Stimulated activated CD4-positive, alpha-beta T cell treated with anti-CD3 and anti-CD28 coated beads, Interleukin-12 subunit alpha, Interleukin-12 subunit beta, amount 100 ng/mL, for 4 hours (primary cell): ENCODE measurements around the gene KCNT2.
"Not testable (repeated sequence)": the region's sequence is repeated elsewhere in the genome, so short reads cannot be mapped to it uniquely, and the experiment has no call there.

ENCODE experiments used
- DNase-seq: peaks from one replicate; pipeline ENCODE4 v3.0.0-alpha.2; 2020

Gene KCNT2

DNA sequence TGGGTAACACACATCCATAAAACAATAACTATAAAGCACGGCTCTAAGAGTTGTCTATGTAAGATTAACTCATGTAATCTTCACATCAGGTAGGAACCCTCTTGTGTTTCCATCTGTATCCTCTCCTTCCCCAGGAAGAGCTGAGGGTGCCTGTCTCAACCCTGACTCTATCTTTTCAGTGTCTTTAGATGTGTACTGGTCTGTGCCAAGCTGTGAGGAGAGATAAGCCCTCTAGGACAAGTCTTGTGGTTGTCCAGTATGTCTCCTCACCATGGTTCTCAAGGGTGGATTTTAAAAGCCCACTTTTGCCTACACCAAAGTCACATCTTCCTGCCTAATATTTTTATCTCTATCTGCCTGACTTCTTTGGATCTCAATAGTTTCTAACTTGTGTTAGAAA is 300.1 kb downstream of the KCNT2 start:
- no peak for DNase-seq

DNA sequence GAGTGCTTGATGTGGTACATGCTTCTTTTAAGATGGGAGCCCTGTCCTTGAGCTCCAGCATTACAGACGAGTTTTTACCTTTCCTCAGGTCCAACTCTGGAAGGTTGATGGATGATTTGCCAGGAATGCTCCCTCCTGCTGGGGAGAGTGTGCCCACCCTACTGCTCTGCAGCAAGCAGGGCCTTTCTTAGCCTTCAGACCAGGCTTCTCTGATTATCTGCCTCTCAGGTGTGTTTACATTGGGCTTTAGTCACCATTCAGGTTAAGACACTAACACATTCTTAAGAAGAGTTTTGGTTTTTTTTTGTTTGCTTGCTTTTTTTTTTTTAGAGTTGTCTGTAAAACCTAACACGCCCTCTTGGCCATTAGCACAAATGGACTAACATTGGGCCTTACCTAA is 301.8 kb downstream of the KCNT2 start:
- DNase-seq = no peak

DNA sequence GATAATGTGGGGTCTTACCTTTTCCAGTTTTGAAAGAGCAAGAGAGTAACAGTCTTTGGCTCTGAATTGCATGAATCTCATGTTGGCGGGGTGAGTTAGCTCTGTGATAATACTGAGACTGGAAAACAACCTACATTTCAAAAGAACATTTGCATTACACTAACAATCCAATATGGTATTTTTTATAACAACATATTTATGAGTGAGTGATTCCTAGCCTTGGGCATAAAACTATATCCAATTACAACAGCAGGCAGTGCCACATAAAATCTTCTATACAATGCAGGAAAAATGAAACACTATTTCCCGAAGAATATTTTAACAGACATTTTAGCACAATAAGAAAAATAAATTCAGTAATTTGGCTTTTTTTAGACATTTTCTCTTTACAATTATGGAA is 303.0 kb downstream of the KCNT2 start:
- DNase-seq = no peak

DNA sequence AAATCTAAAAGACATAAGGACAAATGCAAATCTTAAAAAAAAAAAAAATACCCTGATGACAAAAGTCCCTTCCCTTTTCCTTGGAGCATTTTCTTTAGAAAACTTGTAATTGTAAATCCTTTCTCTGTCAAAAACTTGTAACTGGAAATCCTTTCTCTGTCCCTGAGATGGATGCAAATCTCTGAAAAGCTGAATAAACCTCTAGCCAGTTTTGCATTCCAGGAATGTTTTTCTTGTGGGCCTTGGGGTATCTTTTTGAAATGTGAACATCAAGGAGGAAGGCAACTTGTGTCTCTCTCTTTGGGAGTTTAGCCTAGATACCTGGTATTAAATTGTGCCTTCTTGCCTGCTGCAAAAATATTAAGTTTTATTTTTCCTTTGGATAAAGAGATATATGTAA is 305.3 kb downstream of the KCNT2 start:
- no peak for DNase-seq

DNA sequence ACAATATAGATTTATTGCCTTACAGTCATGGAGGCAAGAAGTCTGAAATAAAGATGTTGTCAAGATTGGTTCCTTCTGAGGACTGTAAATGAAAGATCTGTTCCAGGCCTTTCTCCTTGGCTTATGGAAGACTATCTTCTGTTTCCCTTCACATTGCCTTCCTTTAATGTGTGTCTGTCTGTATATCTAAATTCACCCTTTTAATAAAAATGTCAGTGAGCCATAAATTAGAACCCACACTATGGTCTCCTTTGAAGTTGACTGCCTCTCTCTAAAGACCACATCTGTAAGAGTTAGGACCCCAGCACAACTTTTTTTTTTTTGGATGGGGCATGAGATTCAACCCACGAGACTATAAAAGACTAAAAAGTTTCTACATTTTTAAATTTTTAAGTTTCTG is 305.8 kb downstream of the KCNT2 start:
- no peak for DNase-seq

DNA sequence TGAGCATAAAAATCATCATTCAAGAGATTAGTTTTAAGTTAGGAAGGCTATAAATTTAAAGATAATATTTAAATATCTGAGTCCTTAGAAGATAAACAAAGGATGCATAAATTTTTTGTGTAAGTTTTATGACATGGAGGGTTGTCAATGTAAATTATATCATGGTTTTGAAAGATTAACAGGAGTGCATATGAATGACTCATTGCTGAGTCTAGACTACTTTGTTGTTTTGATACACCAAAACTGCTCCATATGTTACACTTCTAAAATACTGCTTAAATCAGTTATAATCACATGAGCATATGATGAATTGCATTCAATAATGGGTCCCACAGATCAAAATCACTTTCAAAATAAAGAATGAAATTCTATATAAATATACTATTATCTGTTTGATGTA is 312.5 kb downstream of the KCNT2 start:
- DNase-seq = no peak

DNA sequence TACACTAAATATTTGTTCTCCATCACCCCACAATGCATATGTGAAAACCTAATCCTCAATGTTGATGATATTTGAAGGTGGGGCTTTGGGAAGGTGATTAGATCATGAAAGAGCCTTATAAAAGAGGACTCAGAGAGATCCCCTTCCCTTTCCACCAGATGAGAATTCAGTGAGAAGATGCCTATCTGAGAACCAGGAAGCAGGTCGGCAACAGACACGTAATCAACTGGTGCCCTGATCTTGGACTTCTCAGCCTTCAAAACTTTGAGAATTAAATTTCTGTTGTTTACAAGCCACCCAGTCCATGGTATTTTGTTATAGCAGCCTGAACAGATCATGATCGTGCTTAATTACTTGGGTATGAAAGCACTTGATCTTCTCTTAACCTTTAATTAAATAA is 329.4 kb downstream of the KCNT2 start:
- DNase-seq = no peak

DNA sequence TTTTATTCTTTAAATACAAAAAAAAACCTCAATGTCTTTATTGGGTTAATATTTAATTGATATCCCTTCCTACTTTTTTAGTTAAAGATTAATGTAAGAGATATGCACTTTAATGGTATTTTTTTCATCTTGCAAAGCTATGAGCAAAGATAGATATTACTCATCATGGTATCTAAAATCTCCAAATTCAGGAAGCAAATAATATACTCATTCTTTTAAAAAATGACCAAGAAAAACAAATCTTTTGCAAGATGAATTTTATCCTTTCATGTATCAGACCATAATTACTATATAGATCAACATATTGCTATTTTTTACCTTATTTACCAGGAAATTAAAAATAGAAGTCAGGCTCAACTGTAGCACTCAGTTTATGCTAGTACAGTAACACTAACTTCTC is 330.4 kb downstream of the KCNT2 start:
- no peak for DNase-seq

DNA sequence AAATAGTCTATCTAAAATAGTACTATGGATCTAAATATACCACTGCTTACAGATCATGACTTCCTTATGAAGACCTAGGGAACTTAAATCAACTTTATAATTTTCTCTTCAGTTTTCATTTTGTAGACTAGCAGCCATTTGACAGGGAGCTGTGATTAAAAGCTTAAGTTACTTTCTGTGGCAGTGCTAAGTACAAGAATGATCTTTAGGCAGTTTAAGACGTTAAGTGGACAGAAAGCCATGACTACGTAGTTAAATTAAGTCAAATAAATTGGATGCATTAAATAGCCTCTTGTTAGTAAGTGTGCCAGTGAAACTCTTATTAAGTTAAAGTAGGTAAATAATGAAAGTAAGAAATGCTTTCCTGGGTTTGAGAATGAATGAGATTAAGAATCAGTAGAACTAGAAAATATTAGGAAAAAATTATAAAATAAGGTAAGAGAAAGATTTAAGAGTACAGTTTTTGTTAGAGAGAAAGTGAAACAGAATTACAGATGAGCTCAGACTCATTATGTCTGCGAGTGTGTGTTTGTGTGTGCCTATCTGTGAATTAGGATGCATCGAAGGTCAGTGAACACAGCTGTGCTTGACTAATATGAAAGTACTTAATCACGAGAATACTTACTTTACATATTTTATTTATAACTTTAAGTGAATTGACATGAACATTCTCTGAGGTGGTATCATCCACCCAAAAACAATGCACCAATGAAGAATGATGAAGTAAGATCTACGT is 336.9 kb downstream of the KCNT2 start:
- DNase-seq = no peak

DNA sequence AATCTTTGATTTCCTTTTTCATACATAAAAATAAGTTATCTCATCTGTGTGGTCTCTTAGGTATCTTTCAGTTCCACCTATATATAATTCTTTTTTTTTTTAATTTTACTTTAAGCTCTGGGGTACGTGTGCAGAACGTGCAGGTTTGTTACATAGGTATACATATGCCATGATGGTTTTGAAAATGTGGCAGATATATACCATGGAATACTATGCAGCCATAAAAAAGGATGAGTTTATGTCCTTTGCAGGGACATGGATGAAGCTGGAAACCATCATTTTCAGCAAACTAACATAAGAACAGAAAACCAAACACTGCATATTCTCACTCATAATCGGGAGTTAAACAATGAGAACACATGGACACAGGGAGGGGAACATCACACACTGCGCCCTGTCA is 345.2 kb downstream of the KCNT2 start:
- DNase-seq = not testable (repeated sequence)

DNA sequence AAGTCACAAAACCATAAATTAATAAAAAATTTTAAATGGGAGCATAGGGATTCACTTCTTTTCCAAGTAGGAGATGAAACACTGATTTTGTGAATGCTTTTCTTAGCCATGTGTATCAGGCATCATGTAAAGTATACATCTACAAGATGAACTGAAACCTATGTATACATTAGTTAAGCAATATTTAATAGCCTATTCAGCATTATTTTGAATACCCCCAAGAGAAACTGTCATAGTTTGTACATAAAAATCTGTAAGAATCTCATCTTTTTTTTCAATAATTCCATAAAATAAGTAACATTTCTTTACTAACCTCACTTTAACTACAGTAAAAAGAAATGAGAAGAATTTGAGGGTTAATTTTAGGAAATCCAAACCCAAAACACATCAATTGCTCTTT is 348.0 kb downstream of the KCNT2 start:
- no peak for DNase-seq

DNA sequence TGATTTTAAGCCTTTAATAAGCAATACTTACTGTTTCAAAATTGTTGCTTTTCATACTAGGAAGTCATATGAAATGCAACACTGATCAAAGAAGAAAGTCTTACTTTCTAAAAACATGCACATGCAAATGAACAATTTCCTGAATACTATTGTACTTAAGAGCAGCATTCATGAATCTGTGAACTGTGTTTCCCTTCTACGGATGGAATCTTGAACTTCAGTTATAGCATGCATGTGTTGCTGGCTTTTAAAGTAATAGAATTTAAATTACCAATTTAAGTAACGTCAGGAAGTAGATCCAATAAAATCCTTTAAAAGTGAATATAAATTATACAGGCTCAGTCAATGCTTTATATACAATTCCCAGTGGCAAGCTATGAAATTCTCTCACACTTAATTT is 348.9 kb downstream of the KCNT2 start:
- no peak for DNase-seq

DNA sequence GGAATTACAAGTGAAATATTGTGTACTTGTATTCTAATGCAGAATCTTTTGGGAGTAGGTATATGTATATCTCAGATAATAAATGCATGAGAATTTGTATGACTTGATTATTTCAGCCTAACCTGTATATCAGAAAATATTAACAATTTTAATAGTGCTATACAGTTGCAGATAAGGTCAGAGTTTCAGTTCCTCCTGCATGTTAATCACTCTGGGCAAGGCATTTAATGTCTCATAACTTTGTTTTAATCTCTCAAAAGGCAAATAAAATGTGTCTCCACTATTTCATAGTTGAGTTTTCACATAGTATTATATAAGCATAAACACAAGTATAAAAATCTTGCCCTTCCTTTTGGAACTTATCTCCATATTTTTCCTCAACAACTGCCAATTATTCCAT is 352.5 kb downstream of the KCNT2 start:
- DNase-seq = no peak

DNA sequence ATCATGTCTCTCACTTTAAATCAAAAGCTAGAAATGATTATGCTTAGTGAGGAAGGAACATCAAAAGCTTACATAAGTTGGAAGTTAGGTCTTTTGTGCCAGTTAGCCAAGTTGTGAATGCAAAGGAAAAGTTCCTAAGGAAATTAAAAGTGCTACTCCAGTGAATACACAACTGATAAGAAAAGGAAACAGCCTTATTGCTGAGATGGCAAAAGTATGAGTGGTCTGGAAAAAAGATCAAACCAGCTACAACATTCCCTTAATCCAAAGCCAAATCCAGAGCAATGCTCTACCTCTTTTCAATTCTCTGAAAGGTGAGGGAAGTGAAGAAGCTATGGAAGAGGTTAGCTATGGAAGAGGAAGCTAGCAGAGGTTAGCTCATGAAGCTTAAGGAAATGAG is 378.7 kb downstream of the KCNT2 start:
- no peak for DNase-seq

DNA sequence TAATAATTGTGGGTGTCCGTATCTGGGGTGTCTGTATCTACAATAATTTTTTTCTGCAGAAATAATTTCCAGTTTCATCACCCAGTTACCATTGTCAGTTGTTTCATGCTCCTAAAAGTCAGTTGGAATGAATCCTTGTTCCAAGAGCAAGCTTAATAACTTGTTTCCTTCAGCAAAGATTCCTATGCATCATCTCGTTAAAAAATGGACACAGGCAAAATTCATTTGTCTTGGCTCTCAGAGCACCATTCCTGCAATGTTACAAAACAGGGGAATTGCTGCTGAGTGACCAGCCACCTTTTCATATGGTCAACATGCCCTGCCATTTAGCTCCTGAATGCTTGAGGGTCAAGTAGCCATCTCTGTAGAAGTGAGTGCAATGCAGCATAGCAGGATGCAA is 393.4 kb downstream of the KCNT2 start:
- no peak for DNase-seq

DNA sequence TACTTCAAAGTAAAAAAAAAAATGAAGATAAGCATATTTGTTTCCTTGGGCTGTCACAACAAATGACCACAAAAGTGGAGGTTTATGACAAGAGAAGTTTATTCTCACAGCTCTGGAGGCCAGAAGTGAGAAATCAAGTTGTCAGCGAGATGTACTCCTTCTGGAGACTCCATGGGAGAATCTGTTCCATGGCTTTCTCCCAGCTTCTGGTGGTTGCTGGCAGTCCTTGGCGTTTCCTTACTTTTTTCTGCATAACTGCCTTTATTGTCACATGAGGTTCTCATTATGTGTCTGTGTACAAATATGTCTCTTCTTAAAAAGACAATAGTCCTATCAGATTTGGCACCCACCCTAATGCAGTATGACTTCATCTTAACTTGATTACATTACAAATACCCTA is 398.3 kb downstream of the KCNT2 start:
- DNase-seq = no peak

DNA sequence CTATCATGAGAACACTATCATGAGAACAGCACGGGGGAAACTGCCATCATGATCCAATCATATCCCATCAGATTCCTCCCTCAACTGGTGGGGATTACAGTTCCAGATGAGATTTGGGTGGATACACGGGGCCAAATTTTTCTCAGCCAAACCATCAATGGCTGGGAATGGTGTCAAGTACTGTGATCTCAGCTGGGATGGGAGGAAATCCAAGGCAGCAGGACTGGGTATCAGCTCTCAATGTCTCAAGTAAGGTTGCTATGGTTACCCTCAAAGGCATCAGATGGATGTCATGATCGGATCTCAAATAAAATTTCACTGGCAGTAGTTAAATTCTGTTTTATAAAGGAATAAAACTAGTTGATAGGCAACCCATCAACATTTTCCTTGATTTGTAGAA is 399.0 kb downstream of the KCNT2 start:
- no peak for DNase-seq

DNA sequence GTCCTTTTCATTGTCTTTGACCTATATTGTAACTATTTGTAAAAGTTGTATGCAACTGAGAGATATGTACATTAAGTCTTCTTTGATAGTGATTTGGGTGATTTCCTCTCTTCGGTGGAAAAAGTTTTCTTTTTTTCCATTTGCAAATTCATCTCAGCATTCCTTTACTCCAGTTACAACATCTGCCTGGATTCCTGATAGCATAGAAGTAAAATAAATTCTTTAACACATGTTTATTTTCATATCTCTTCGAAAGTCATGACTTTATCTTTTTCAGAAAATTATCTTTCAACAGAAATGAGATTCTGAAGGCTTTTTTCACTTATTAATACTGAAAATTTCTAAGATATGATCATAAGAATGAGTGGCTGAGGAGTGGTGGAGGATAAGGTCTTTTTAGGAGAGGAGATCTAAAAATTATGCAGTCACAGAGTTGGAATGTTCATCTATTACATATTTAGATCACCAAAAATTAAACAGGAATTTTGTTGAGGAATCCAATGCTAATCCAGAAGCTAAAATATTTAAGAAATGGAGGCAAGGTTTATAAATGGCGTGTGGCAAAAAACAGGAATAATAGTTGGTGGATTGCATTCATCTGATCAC is 400.5 kb downstream of the KCNT2 start:
- DNase-seq = no peak

DNA sequence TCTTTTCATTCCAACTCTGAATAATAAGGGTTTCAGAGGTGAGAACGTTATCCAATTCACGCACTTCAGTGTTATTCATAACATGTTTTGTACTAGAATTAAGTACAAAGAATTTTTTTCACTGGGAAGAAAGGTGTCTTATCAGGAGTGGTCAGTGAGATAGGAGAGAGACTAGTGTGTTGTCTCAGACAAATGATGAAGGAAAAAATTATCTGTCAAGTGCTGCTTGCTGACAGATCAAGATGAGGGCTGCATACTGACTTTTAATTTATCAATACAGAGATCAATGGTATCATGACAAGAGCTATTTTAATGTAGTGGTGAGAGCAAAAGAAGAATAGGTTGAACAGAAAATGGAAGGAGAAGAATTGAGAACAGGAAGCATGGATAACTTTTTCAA is 402.4 kb downstream of the KCNT2 start:
- no peak for DNase-seq

DNA sequence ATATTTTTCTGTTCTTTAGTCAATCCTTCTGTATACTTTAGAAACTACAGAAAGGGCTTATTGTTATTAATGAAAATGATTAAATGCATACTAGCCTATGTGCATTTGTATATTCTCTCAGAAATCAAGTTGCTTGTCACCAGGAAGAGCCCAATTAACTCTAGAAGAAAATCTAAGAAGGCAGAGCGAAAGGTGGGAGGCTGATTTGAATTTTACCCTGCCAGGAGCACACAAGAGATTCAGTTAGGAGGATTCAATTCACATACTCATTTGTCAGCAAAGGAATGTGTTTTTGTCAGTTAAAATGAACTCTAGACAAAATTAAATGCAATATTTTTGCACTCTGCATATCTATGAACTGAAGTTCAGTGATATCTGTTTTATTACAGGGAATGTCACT is 411.8 kb downstream of the KCNT2 start:
- no peak for DNase-seq

DNA sequence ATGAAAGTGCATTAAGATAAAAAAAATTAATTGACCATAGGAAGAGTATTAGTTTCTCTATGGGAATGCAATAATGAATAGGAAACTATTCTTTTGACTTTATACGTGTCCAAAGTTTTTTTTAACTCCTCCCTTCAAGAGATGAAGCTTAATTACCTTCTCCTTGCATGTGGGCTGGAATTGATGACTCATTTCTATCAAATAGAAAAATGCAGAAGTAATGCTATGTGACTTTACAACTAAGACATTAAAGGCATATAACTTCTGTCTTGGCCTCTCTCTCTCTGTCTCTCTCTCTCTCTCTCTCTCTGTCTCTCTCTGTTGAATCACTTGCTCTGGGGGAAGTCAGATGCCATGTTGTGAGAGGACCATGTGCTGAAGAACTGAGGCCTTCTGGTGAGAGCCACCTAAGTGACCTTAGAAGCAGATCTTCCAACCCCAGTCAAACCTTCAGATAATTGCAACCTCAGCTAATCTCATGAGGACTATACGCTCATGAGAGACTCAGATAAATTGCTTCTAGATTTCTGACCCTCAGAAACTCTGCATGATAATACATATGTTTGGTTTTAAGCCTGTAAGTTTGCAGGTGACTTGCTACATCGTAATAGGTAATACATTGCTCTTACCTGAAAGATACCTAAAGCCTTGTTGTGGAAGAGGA is 414.2 kb downstream of the KCNT2 start:
- no peak for DNase-seq

DNA sequence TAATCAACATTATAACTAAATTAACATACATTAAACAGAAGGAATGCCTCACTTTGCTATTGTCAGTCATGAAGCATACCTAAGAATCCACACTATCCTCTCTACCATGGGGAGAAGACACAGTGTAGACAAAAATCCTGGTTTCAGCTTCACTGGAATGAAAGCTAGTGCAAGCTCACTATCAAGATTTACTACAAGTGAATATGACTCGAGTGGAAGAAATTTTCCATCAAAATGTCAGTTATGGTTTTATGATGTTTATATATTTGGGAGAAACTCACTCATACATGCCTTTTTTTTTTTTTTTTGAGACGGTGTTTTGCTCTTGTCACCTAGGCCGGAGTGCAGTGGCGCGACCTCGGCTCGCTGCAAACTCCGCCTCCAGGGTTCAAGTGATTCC is 424.3 kb downstream of the KCNT2 start:
- DNase-seq = no peak

DNA sequence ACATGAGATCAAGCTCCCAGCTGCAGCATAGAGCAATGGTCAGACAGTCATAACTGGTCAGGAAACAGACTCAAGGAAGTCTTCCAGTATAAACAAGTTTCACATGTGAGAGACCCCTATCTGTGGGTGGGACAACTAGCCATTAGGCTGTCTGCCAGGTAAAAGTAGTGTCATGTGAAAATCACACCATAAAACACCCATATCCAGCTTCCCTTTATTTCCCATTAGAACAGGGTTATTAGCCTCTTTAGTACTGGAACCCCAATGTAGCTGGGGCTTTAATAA is 426.7 kb downstream of the KCNT2 start:
- no peak for DNase-seq

DNA sequence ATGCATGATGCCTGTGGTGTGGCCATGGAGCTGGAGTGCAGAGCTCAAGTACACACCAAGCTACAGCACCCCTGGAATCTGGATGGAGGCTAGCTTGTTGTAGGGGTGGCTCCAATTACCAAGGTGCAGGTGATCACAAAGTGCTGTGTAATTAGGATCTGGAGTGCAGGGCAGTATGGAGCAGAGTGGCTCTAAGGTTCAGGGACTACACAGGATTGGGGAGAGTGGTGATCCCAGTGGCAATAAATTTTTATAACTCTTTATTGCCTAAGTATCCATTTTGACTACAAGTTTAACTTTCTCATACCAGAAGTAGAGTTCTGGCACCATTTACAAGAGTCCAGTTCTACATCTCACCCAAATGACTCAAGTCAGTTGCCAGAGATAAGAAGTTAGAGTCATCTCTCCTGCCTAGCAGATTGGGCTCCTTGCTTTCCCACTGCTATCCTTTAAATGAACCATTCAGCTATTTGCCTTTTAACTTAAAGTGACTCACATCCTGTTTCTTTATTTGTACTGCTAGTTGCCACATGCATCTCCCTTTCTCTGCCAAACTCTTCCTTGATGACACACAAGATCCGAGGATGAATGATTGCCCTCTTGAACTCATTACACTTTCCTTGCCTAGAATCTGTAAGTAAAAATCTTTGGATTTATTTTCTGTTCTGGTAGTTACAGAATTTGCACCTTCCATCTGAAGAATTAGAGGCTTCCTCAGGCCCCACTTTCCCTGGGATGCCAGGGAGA is 427.2 kb downstream of the KCNT2 start:
- DNase-seq = no peak
